HCT116 (cell line): ENCODE results near the gene PLOD2. TPM values are rescaled to one million over a fixed set of nuclear protein-coding genes. Genes with fewer than 3 reads are reported as not detected.

ENCODE experiments used
- ATAC-seq: fragments of 200-7000 bp; cut with Tn5 transposase; 2 replicates; pipeline ENCODE4 v1.9.1; 2020; ENCODE audit warnings: mild to moderate bottlenecking, moderate library complexity
- BruUV-seq: library from RNA; stranded (reverse); fragments of 400-500 nt; replicated peaks from 2 replicates; lab custom pipeline; 2021; lab: Mats Ljungman, UMichigan
- CTCF ChIA-PET: fragments of 300-600 bp; sonication (Branson Sonifier 250); formaldehyde crosslinking; loops from one replicate; lab custom pipeline; 2021; ENCODE audit warnings: antibody characterized with exemption; lab: Charles Lee
- POLR2A ChIA-PET: fragments of 300-600, 350-600 bp; sonication (Branson Sonifier 250); formaldehyde crosslinking; loops from one replicate; lab custom pipeline; 2021; ENCODE audit warnings: antibody characterized with exemption; lab: Charles Lee
- RAD21 ChIA-PET, 2 experiments: fragments of 300-600 bp; sonication (Branson Sonifier 250); formaldehyde crosslinking; loops; one replicate each; lab custom pipeline; 2023; ENCODE audit warnings: low total read pairs in 2 of 2; ENCODE audit not compliant: uncharacterized antibody in 2 of 2, unreplicated experiment in 2 of 2, low non-redundant PET in 1 of 2; lab: Charles Lee
- DNase-seq: peaks from one replicate; pipeline ENCODE4 v3.0.0-alpha.2; 2010; ENCODE audit warnings: low read depth, low spot score
- H2AFZ ChIP-seq: fragments of 200-600 bp; shearing (Covaris generic), sonication (generic); 2 replicates; pipeline ENCODE4 v1.6.1; 2017; ENCODE audit warnings: low read depth, mixed run types, mixed read lengths, antibody characterized with exemption, low read length; ENCODE audit not compliant: poor library complexity, severe bottlenecking
- H3K27ac ChIP-seq: 2 replicates; pipeline ENCODE4 v1.5.1; 2012; ENCODE audit warnings: low read depth, low read length
- H3K27me3 ChIP-seq: fragments of 200-600 bp; sonication (generic); 2 replicates; pipeline ENCODE4 v1.6.1; 2016; ENCODE audit warnings: mixed run types, low read length, mixed read lengths; ENCODE audit not compliant: insufficient read depth
- H3K36me3 ChIP-seq, 2 experiments: fragments of 200-500 bp in 1 of 2; fragments of 200-600 bp in 1 of 2; sonication (Bioruptor generic) in 1 of 2; sonication (generic) in 1 of 2; 2 replicates each; pipeline versions ENCODE4 v1.5.1 to v1.6.1; 2014 to 2016; ENCODE audit warnings: low read length in 2 of 2, inconsistent platforms in 1 of 2, mixed read lengths in 1 of 2, mixed run types in 1 of 2; ENCODE audit not compliant: insufficient read depth in 2 of 2, control insufficient read depth in 1 of 2
- H3K4me1 ChIP-seq, 2 experiments: fragments of 200-600 bp in 1 of 2; sonication (generic) in 1 of 2; 2 replicates each; pipeline versions ENCODE4 v1.5.1 to v1.6.1; 2012 to 2017; ENCODE audit warnings: low read length in 2 of 2, inconsistent platforms in 1 of 2, mild to moderate bottlenecking in 1 of 2, mixed read lengths in 1 of 2, mixed run types in 1 of 2, moderate library complexity in 1 of 2; ENCODE audit not compliant: insufficient read depth in 2 of 2, control insufficient read depth in 1 of 2
- H3K4me2 ChIP-seq: fragments of 200-600 bp; sonication (generic); 2 replicates; pipeline ENCODE4 v1.6.1; 2017; ENCODE audit warnings: mixed run types, low read length, mixed read lengths
- H3K4me3 ChIP-seq, 2 experiments: fragments of 200-600 bp in 1 of 2; sonication (generic) in 1 of 2; replicated peaks in 1 of 2; 2 replicates each; pipeline ENCODE4 v1.5.1; 2011 to 2016; ENCODE audit warnings: low read length in 2 of 2, control low read depth in 1 of 2, low read depth in 1 of 2, mild to moderate bottlenecking in 1 of 2, mixed read lengths in 1 of 2, mixed run types in 1 of 2
- H3K79me2 ChIP-seq: fragments of 200-600 bp; sonication (generic); 2 replicates; pipeline ENCODE4 v1.6.1; 2017; ENCODE audit warnings: mild to moderate bottlenecking, mixed run types, low read length, moderate library complexity, mixed read lengths; ENCODE audit not compliant: insufficient read depth
- H3K9ac ChIP-seq: fragments of 200-600 bp; sonication (generic); 2 replicates; pipeline ENCODE4 v1.6.1; 2016; ENCODE audit warnings: low read length, mixed read lengths
- H3K9me2 ChIP-seq: fragments of 200-600 bp; sonication (generic), shearing (Covaris generic); 2 replicates; pipeline ENCODE4 v1.6.1; 2017; ENCODE audit warnings: mixed run types, mild to moderate bottlenecking, moderate library complexity; ENCODE audit not compliant: insufficient read depth
- H3K9me3 ChIP-seq, 2 experiments: fragments of 200-500 bp in 1 of 2; fragments of 200-600 bp in 1 of 2; sonication (Bioruptor generic) in 1 of 2; sonication (generic) in 1 of 2; 2 replicates each; pipeline ENCODE4 v1.6.1; 2014 to 2017; ENCODE audit warnings: low read length in 2 of 2, mixed read lengths in 2 of 2, inconsistent platforms in 1 of 2, low read depth in 1 of 2, mild to moderate bottlenecking in 1 of 2, mixed run types in 1 of 2, moderate library complexity in 1 of 2; ENCODE audit not compliant: control insufficient read depth in 1 of 2, insufficient read depth in 1 of 2
- H4K20me1 ChIP-seq: fragments of 200-600 bp; sonication (generic), shearing (Covaris generic); 2 replicates; pipeline ENCODE4 v1.6.1; 2017; ENCODE audit warnings: mixed run types, mild to moderate bottlenecking, moderate library complexity; ENCODE audit not compliant: insufficient read depth
- ATF3 ChIP-seq: IDR thresholded peaks from 2 replicates; pipeline ENCODE4 v1.6.1; 2012
- CBX3 ChIP-seq: IDR thresholded peaks from 2 replicates; pipeline ENCODE4 v1.6.1; 2012; ENCODE audit warnings: low read depth
- CTCF ChIP-seq, 3 experiments: fragments of 200-600 bp in 1 of 3; sonication (generic) in 1 of 3; IDR thresholded peaks in 2 of 3; conservative IDR thresholded peaks in 1 of 3; 2 replicates each; pipeline ENCODE4 v1.5.1; 2012 to 2017; ENCODE audit warnings: low read depth in 2 of 3, low read length in 2 of 3, antibody characterized with exemption in 1 of 3, borderline replicate concordance in 1 of 3, control low read depth in 1 of 3, mild to moderate bottlenecking in 1 of 3, mixed read lengths in 1 of 3, mixed run types in 1 of 3, moderate library complexity in 1 of 3; ENCODE audit not compliant: insufficient read depth in 1 of 3
- EGR1 ChIP-seq: IDR thresholded peaks from 2 replicates; pipeline ENCODE4 v1.6.1; 2012; ENCODE audit warnings: low read depth
- ELF1 ChIP-seq: IDR thresholded peaks from 2 replicates; pipeline ENCODE4 v1.6.1; 2012; ENCODE audit warnings: low read depth, borderline replicate concordance
- EZH2phosphoT487 ChIP-seq: fragments of 200-600 bp; IDR thresholded peaks from 2 replicates; pipeline ENCODE4 v1.6.1; 2018; ENCODE audit warnings: antibody characterized with exemption, borderline replicate concordance
- FOSL1 ChIP-seq: IDR thresholded peaks from 2 replicates; pipeline ENCODE4 v1.6.1; 2012; ENCODE audit warnings: low read depth
- JUND ChIP-seq: IDR thresholded peaks from 2 replicates; pipeline ENCODE4 v1.6.1; 2012
- MAX ChIP-seq: IDR thresholded peaks from 2 replicates; pipeline ENCODE4 v1.6.1; 2012
- POLR2A ChIP-seq: IDR thresholded peaks from 2 replicates; pipeline ENCODE4 v1.7.0; 2011; ENCODE audit warnings: borderline replicate concordance; ENCODE audit not compliant: insufficient read depth, insufficient read length; ENCODE audit errors: extremely low read depth
- POLR2AphosphoS5 ChIP-seq: IDR thresholded peaks from 2 replicates; pipeline ENCODE4 v1.6.1; 2011; ENCODE audit warnings: mild to moderate bottlenecking, low read depth, low read length, moderate library complexity
- RAD21 ChIP-seq: IDR thresholded peaks from 2 replicates; pipeline ENCODE4 v1.6.1; 2012; ENCODE audit warnings: low read depth, mild to moderate bottlenecking
- REST ChIP-seq: IDR thresholded peaks from 2 replicates; pipeline ENCODE4 v1.6.1; 2012; ENCODE audit warnings: low read depth
- SRF ChIP-seq: IDR thresholded peaks from 2 replicates; pipeline ENCODE4 v1.6.1; 2012; ENCODE audit warnings: low read depth
- TCF7L2 ChIP-seq: IDR thresholded peaks from 2 replicates; pipeline ENCODE4 v1.7.0; 2011; ENCODE audit warnings: borderline replicate concordance, inconsistent platforms; ENCODE audit not compliant: insufficient read depth, insufficient read length; ENCODE audit errors: extremely low read depth
- YY1 ChIP-seq: IDR thresholded peaks from 2 replicates; pipeline ENCODE4 v1.6.1; 2011; ENCODE audit warnings: low read length, low read depth, moderate library complexity, mild to moderate bottlenecking; ENCODE audit not compliant: insufficient replicate concordance; ENCODE audit errors: extremely low read depth
- ZNF274 ChIP-seq: fragments of 200-500 bp; sonication (Bioruptor generic); IDR thresholded peaks from 2 replicates; pipeline ENCODE4 v1.6.1; 2014; ENCODE audit warnings: mild to moderate bottlenecking, low read depth, low read length, inconsistent platforms
- intact Hi-C: fragments of 100-400 bp; cut with micrococcal nuclease; formaldehyde crosslinking; loops from 2 replicates; pipeline ENCODE4 v1.10.0; 2022
- total RNA-seq: library from RNA; stranded (reverse); gene quantifications from one replicate; pipeline ENCODE4 v1.2.1, GENCODE V29; 2021; ENCODE audit not compliant: unreplicated experiment

The PLOD2 gene
- total RNA-seq, 1 experiment from 2014 or later: 25.8 TPM

- TF ChIP-seq CTCF (IDR thresholded peaks at IDR 0.05 in 2 of 3, conservative IDR thresholded peaks at IDR 0.05 in 1 of 3; ENCODE audit: borderline replicate concordance in 1 of 3, insufficient read depth in 1 of 3, low read depth in 2 of 3, low read length in 2 of 3) (no peak), EZH2phosphoT487 (no peak), EGR1 (no peak)
Observed at GRCh38 chr3:146145642-146146041, 15.3 kb downstream of the PLOD2 start (continued).

GRCh38 chr3:146142757-146143156, 18.2 kb downstream of the PLOD2 start:
- intact Hi-C loops: no loop called here
- Histone ChIP-seq H3K27me3 (no peaks in the 10 kb centered on the region), H3K9me2 (no peaks in the 10 kb centered on the region), H4K20me1 (no peaks in the 10 kb centered on the region), H3K9ac (no peak overlapping the region), H3K36me3 (no peaks in the 10 kb centered on the region), H3K4me2 (no peak overlapping the region), H3K27ac (no peak overlapping the region), H3K9me3 (no peaks in the 10 kb centered on the region), H3K4me3 (no peak overlapping the region), H2AFZ (no peak overlapping the region), H3K4me1 (no peaks in the 10 kb centered on the region), H3K79me2 (no peaks in the 10 kb centered on the region; the same call in 1 of the 2 replicates)
- DNase-seq: no peak
- POLR2A ChIA-PET: no interaction called here
- ATAC-seq: no peak
- TF ChIP-seq JUND (no peak), REST (no peak), ZNF274 (no peak), FOSL1 (no peak), EGR1 (no peak), ELF1 (no peak), SRF (no peak), TCF7L2 (no peak), ATF3 (no peak), MAX (no peak), CTCF (IDR thresholded peaks at IDR 0.05 in 2 of 3, conservative IDR thresholded peaks at IDR 0.05 in 1 of 3; ENCODE audit: borderline replicate concordance in 1 of 3, insufficient read depth in 1 of 3, low read depth in 2 of 3, low read length in 2 of 3) (no peak), EZH2phosphoT487 (no peak), POLR2A (no peak), POLR2AphosphoS5 (no peak), CBX3 (no peak), RAD21 (no peak), YY1 (no peak)
- CTCF ChIA-PET: no interaction called here
- RAD21 ChIA-PET: no interaction called here
- BruUV-seq: no TSS peak
